ENCODE results near the gene CFAP90.

GRCh38 chr5:7837403-7837802 lies 13.5 kb downstream of the CFAP90 start:
- no peak for TF ChIP-seq CTCF (conservative IDR thresholded peaks at IDR 0.05; ENCODE audit: low read depth, low read length)
- no peak for TF ChIP-seq EZH2 (IDR thresholded peaks at IDR 0.05; ENCODE audit: low read length, unreplicated experiment)

Measured in PC-3 (cell line).